ENCODE measurements around the gene ASIC3. TPM values are rescaled to one million over a fixed set of nuclear protein-coding genes. Genes with fewer than 3 reads are reported as not detected.

The ASIC3 gene
- total and polyA plus RNA-seq, 9 donors: 1.3 to 9.2 (median 3.7) TPM

GRCh38 chr7:151056666-151057505, 8.6 kb downstream of the ASIC3 start:
- 18% methylated on average over 22 of the region's 29 CpGs for WGBS (ENCODE audit: insufficient coverage)
- H3K27ac ChIP-seq (ENCODE audit: low read length): no peak overlapping the region
- DNase-seq: no peak
- peak overlapping the region; percentile 79 for H3K4me3 ChIP-seq (ENCODE audit: low read length)
- H3K36me3 ChIP-seq (ENCODE audit: control insufficient read depth, insufficient read depth, low read length): peaks cover 13% of the 10 kb centered on the region
- peaks cover 2% of the 10 kb centered on the region for H3K27me3 ChIP-seq (ENCODE audit: control insufficient read depth, insufficient read depth, low read length)
- peaks cover 42% of the 10 kb centered on the region for H3K4me1 ChIP-seq (ENCODE audit: control insufficient read depth, insufficient read depth, low read length)
- no peaks in the 10 kb centered on the region for H3K9me3 ChIP-seq (replicated peaks; ENCODE audit: control insufficient read depth, low read depth, low read length)

GRCh38 chr7:151057506-151057988, 9.2 kb downstream of the ASIC3 start, which contains the start of gene CDK5:
CDK5 (minus strand) TSS chr7:151057897; CDS start chr7:151057848, 49 bp downstream.
- Histone ChIP-seq H3K9me3 (replicated peaks; ENCODE audit: control insufficient read depth, low read depth, low read length) (no peaks in the 10 kb centered on the region), H3K27ac (ENCODE audit: low read length) (peak within 1 kb of the TSS; percentile 100), H3K36me3 (ENCODE audit: control insufficient read depth, insufficient read depth, low read length) (peaks cover 19% of the 10 kb centered on the region), H3K27me3 (ENCODE audit: control insufficient read depth, insufficient read depth, low read length) (no peaks in the 10 kb centered on the region), H3K4me1 (ENCODE audit: control insufficient read depth, insufficient read depth, low read length) (peaks cover 49% of the 10 kb centered on the region), H3K4me3 (ENCODE audit: low read length) (peak within 1 kb of the TSS; percentile 79)
- no peak for DNase-seq
- WGBS (ENCODE audit: insufficient coverage): under 1% methylated on average over 29 of the region's 30 CpGs

- Histone ChIP-seq H3K4me3 (ENCODE audit: low read length) (peak overlapping the region; percentile 79), H3K4me1 (ENCODE audit: control insufficient read depth, insufficient read depth, low read length) (peaks cover 54% of the 10 kb centered on the region), H3K27me3 (ENCODE audit: control insufficient read depth, insufficient read depth, low read length) (no peaks in the 10 kb centered on the region), H3K36me3 (ENCODE audit: control insufficient read depth, insufficient read depth, low read length) (peaks cover 23% of the 10 kb centered on the region), H3K9me3 (replicated peaks; ENCODE audit: control insufficient read depth, low read depth, low read length) (no peaks in the 10 kb centered on the region), H3K27ac (ENCODE audit: low read length) (peak overlapping the region; percentile 100)
- peak; percentile 100 for DNase-seq
- WGBS (ENCODE audit: insufficient coverage): under 1% methylated on average over 40 of the region's 46 CpGs
Observed at GRCh38 chr7:151057989-151058780, 9.9 kb downstream of the ASIC3 start.

- H3K9me3 ChIP-seq (replicated peaks; ENCODE audit: control insufficient read depth, low read depth, low read length): no peaks in the 10 kb centered on the region
- peaks cover 17% of the 10 kb centered on the region for H3K36me3 ChIP-seq (ENCODE audit: control insufficient read depth, insufficient read depth, low read length)
- peak overlapping the region; percentile 79 for H3K4me3 ChIP-seq (ENCODE audit: low read length)
- H3K27me3 ChIP-seq (ENCODE audit: control insufficient read depth, insufficient read depth, low read length): no peaks in the 10 kb centered on the region
- peaks cover 57% of the 10 kb centered on the region for H3K4me1 ChIP-seq (ENCODE audit: control insufficient read depth, insufficient read depth, low read length)
- H3K27ac ChIP-seq (ENCODE audit: low read length): peak overlapping the region; percentile 100
- WGBS (ENCODE audit: insufficient coverage): 7% methylated on average over 7 of the region's 18 CpGs
- DNase-seq: peak; percentile 52
Observed at GRCh38 chr7:151058781-151059366, 10.5 kb downstream of the ASIC3 start.

GRCh38 chr7:151059367-151060112, 11.2 kb downstream of the ASIC3 start, which contains the start of gene SLC4A2:
SLC4A2 (plus strand) TSS chr7:151059589; CDS start chr7:151061988, 2,399 bp downstream.
- DNase-seq: peak; percentile 94
- Histone ChIP-seq H3K4me3 (ENCODE audit: low read length) (peak within 1 kb of the TSS; percentile 84), H3K36me3 (ENCODE audit: control insufficient read depth, insufficient read depth, low read length) (peaks cover 17% of the 10 kb centered on the region), H3K27ac (ENCODE audit: low read length) (peak within 1 kb of the TSS; percentile 100), H3K4me1 (ENCODE audit: control insufficient read depth, insufficient read depth, low read length) (peaks cover 57% of the 10 kb centered on the region), H3K9me3 (replicated peaks; ENCODE audit: control insufficient read depth, low read depth, low read length) (no peaks in the 10 kb centered on the region), H3K27me3 (ENCODE audit: control insufficient read depth, insufficient read depth, low read length) (no peaks in the 10 kb centered on the region)
- under 1% methylated on average over 65 of the region's 75 CpGs for WGBS (ENCODE audit: insufficient coverage)

GRCh38 chr7:151060113-151060415, 11.7 kb downstream of the ASIC3 start:
- Histone ChIP-seq H3K36me3 (ENCODE audit: control insufficient read depth, insufficient read depth, low read length) (peaks cover 22% of the 10 kb centered on the region), H3K27ac (ENCODE audit: low read length) (peak overlapping the region; percentile 75), H3K9me3 (replicated peaks; ENCODE audit: control insufficient read depth, low read depth, low read length) (no peaks in the 10 kb centered on the region), H3K27me3 (ENCODE audit: control insufficient read depth, insufficient read depth, low read length) (no peaks in the 10 kb centered on the region), H3K4me1 (ENCODE audit: control insufficient read depth, insufficient read depth, low read length) (peaks cover 57% of the 10 kb centered on the region), H3K4me3 (ENCODE audit: low read length) (peak overlapping the region; percentile 84)
- DNase-seq: no peak
- 1% methylated on average over 10 of the region's 17 CpGs for WGBS (ENCODE audit: insufficient coverage)

GRCh38 chr7:151060416-151061212, 12.3 kb downstream of the ASIC3 start:
- Histone ChIP-seq H3K4me1 (ENCODE audit: control insufficient read depth, insufficient read depth, low read length) (peaks cover 57% of the 10 kb centered on the region), H3K27me3 (ENCODE audit: control insufficient read depth, insufficient read depth, low read length) (no peaks in the 10 kb centered on the region), H3K27ac (ENCODE audit: low read length) (peak overlapping the region; percentile 75), H3K36me3 (ENCODE audit: control insufficient read depth, insufficient read depth, low read length) (peaks cover 28% of the 10 kb centered on the region), H3K9me3 (replicated peaks; ENCODE audit: control insufficient read depth, low read depth, low read length) (no peaks in the 10 kb centered on the region), H3K4me3 (ENCODE audit: low read length) (peak overlapping the region; percentile 84)
- WGBS (ENCODE audit: insufficient coverage): 41% methylated on average over 5 of the region's 21 CpGs
- DNase-seq: no peak

GRCh38 chr7:151061213-151062110, 13.1 kb downstream of the ASIC3 start:
- Histone ChIP-seq H3K4me3 (ENCODE audit: low read length) (no peak overlapping the region), H3K27me3 (ENCODE audit: control insufficient read depth, insufficient read depth, low read length) (no peaks in the 10 kb centered on the region), H3K36me3 (ENCODE audit: control insufficient read depth, insufficient read depth, low read length) (peaks cover 34% of the 10 kb centered on the region), H3K27ac (ENCODE audit: low read length) (no peak overlapping the region), H3K9me3 (replicated peaks; ENCODE audit: control insufficient read depth, low read depth, low read length) (no peaks in the 10 kb centered on the region), H3K4me1 (ENCODE audit: control insufficient read depth, insufficient read depth, low read length) (peaks cover 55% of the 10 kb centered on the region)
- WGBS (ENCODE audit: insufficient coverage): 40% methylated on average over 26 of the region's 33 CpGs
- DNase-seq: no peak
